HG03196 (cell line): ENCODE results near the gene FANCL.
"Not testable (repeated sequence)": the region's sequence is repeated elsewhere in the genome, so short reads cannot be mapped to it uniquely, and the experiment has no call there.

Experiments
- ATAC-seq: cut with Tn5 transposase; IDR thresholded peaks from one replicate; pipeline ENCODE4 v1.9.1; 2021; ENCODE audit not compliant: unreplicated experiment

Gene FANCL

DNA sequence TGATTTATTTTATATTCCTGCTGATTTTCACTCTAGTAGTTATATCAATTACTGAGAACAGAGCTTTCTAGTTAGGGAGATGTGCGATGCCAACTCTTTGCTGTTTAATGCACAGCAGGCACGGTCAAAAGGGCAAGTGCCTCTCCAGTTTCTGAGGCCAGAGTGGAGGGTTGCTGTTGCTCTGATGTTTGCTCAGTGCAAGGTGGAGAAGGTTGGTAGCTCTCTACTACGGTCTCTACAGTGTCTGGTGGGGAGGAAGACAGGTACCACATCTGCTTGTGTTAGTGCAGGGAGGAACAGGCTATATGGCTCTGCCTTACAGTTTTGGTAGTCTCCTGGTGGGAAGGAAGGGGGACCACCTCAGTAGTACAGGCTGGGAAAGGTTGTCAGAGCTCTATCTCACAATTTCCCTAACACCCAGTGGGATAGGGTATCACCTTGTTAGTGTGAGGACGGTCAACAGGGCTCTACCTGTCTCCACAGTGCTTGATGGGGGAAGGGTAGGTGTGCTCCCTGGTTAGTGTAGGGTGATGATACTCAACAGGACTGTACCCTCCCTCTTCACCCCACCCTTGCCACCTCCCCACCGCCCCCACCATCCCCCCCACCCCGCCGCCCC is 85.9 kb downstream of the FANCL start:
- no peak for ATAC-seq

DNA sequence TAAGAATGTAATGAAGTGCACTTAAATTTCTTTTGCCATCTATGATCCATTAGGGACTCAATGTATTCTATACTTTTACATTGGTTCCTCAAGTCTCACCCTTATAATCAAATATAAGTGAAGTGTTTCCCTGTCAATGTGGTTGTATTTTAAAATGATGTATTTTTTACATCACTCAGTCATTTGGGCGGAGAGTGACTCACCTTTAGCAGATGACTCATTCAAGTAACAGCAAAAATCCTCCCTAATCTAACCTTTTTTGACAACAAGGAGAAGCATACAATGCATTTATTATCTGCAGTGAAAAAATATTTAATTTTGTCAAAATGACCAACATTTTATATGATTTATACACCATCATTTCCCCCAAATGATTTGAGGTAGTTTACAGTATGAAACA is 94.4 kb downstream of the FANCL start:
- no peak for ATAC-seq

DNA sequence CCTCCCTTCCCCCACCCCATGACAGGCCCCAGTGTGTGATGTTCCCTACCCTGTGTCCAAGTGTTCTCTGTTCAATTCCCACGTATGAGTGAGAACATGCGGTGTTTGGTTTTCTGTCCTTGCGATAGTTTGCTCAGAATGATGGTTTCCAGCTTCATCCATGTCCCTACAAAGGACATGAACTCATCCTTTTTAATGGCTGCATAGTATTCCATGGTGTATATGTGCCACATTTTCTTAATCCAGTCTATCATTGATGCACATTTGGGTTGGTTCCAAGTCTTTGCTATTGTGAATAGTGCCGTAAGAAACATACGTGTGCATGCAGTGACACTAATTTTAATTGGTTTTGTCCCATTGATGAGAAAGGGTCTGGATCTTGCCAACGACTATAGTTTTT is 95.4 kb downstream of the FANCL start:
- ATAC-seq = not testable (repeated sequence)

DNA sequence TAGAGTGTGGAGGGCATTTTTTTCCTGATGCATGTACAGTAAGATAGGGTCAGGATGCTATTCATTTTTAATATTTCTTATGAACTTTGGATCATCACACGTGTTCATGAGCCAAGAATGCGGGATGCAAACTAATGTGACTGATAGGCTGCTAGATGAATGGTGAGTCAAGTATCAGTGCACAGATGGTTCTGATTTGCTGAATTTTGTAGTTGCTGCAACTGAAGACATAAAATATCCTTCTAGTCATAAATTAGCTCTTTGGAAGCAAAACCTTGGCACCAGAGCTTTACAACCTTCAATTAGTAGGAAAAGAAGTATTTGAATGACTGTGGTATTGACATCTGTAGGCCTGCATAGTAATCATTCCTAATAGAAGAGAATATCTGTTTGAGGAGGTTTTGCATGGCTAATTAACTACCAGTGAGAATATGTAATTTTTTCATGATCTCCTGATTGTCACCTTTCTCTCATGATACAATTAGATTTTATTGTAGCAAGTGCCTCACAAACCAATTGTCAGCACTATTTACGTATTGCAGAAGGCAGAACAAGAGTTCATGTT is 100.5 kb downstream of the FANCL start:
- no peak for ATAC-seq

DNA sequence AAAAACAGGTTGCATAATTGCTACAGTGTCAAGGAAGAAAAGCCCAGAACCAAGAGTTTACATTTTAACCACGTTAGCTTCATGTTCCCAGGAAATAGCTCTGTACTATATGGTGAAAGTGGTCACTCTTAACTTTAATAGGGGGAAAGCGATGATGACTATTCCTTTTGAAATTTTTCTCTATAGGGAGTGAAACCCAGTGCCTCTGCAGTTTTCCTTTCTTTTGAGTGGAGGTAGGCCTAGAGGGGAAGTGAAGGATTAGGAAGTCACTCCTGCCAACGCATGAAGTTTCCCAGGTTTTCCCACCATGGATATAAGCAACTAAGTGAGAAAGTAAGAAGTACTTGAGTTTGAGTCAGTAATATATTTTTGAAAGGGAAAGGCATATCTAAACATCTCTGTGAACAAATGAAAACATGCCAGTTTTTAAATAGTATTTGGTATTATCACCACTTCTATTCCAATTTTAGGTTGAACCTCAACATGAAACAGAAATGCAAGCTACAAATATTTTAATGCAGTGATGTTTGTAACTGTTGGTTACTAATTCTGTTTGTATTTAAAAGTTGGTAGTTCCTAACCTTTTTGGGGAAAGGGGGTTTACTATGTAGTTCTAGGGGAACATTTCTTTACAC is 102.6 kb downstream of the FANCL start:
- ATAC-seq = no peak

DNA sequence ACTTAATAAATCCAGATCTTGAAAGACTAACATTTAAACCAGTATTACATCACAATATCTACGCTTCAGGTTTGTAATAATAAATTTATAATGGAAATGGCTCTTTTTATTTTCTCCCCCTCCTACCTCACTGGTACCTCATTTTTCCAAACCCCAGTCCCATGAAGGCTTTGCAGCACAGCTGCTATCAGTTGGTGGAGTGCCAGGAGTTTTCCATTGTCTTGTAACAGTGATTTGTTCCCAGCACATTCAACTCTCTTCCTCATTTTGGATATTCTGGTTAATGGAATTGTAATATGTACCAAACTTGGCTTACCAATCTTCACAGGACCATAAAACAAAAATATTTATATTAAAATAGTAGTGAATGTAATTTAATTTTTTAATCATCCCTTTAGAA is 103.3 kb downstream of the FANCL start:
- no peak for ATAC-seq

DNA sequence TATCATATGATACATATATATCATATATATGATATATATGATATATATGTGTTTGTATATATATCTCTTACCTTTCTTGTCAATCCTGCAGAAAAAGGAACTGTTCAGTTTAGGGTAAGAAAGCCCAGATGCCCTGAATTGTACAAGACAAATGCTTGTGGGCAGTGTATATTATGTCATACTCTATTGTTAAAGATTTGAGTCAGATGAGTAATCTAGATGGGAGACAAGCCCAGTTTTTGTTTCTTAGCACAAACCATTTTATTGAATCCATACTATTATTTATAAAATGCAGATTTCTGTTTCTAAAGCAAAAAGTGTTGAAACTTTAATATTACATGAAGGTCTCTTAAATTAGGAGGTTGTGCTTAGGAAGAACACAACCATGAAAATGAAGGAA is 103.9 kb downstream of the FANCL start:
- ATAC-seq = no peak

DNA sequence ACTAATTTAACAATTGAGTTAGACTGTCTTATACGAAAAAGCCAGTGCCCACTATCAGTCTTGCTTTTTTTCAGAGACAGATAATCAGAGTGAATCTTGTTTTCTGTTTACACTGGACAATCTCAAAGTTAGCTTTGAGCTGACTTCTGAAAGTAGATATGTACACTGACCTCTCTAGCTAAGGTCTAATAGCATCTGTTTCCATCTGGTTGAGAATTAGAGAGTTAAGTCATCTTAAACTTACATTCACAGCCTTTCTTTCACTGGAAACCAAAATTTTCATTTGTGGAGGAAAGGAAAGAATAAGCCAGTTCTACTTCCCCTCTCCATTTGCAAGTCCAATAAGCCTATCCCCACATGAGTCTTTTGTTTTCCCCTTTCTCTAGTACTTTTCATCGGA is 105.3 kb downstream of the FANCL start:
- ATAC-seq = no peak

DNA sequence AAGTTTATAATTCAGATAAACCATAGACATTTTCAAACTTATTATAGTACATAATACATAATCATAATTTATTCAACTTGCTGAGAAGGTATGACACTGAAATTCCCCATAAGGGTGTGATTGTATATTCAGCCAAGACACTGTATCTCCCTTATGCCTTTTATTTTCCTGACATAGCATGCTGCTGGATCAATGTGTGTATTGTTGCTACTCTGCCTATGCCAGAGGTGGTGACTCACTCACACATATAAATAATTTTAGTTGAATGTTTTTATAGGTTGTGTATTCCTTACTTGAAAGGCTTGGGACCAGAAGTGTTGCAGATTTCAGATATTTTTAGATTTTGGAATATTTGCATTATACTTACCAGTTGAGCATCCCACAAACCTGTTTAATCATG is 107.7 kb downstream of the FANCL start:
- no peak for ATAC-seq

DNA sequence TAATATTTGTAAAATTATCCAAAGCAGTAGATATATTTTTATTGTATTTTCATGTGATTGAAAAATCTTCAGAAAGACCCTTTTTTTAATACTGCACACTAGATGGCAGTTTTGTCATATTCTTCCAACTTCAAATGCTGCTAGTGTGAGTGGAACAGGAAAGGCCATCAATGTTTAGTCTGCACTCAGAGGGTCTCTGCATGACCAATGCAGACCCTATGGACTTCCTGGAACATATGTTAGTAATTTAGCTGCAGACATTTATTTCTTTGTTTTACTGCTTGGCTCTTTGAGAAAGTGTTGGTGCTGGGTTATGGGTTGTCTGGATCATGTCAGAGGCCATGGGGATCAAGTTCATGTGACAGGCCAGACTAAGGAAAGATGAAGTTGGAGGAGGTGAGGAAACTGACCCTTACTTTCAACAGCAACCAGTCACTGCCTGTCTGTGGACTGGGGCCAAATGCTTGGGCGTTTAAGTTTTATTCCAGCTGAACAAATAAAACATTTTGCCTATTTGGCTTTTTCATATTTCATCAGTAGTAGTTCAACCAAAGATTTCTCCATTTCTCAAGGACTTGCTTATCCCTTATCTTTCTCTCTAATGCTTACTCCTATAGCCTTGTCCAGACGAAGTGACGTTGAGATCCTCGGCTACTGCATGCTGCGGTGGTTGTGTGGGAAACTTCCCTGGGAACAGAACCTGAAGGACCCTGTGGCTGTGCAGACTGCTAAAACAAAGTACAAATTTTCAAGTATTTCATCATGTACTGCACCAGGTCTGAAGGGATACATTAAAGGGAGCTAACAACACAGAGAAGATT is 109.7 kb downstream of the FANCL start:
- ATAC-seq = no peak

DNA sequence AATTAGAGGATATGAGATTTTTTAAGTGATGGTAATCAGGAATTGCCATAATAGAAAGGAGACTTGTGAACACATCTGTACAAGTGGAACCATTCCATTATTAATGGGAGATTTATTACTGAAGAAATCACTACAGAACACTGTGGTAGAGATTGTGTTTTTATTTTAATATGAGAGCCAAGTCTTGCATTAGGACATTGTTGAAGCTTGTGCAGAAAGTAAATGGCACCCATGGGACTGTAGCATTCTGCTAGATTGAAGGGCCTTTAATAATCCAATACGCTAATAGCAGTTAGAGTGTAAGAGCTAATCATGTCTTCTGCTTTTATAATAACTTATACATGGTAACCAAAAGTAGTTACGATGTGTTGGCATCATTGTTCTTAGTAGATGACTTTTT is 110.9 kb downstream of the FANCL start:
- ATAC-seq = no peak

DNA sequence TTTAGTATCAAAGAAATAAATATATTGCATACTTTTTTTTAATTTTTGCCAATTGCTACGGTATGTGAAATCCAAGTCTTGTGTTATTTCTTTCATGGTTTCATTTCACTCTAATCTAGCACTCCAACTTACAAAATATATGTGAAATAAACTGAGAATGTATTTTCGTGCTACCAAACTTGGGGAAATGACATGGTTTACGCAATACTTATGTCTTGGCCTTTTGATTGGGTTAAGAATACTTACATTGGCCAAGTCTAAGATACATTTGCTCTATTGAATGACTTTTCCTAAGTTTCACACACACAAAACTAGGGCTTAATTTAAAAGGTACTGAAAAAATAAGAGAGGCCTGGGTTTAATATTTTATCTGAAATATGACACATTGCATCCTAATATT is 114.0 kb downstream of the FANCL start:
- no peak for ATAC-seq

DNA sequence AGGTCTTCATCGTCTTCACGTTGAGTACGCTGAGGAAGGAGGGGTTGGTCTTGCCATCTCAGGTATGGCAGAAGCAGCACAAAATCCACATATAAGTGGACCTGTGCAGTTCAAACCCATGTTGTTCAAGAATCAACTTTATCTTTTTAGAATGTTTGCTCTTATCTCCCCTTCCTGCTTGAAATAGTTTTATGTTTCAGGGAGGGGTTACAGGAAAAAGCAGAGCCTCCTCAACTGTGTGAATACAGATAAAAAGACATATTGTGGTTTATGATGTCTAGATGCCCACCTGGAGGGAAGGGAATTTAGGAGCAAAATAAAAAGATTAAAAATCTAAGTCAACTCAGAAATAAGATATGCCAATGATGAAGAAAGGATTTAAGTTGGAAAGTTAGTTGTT is 118.6 kb downstream of the FANCL start:
- ATAC-seq = no peak

DNA sequence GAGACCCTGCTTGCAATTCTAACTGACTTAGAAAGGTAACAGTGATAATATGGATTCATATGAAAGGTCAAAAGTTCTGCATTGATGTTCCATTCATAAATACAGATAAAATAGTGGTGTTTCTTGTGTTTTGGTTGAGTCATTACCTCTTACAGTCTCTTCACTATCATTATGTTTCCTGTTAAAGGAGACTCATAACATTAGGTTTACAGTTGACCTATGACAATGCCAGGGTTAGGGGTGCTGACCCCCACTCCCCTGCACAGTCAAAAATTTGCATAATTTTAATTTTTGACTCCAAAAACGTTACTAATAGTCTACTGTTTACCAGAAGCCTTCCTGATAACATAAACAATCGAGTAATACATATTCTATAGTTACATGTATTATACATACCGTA is 119.1 kb downstream of the FANCL start:
- no peak for ATAC-seq

DNA sequence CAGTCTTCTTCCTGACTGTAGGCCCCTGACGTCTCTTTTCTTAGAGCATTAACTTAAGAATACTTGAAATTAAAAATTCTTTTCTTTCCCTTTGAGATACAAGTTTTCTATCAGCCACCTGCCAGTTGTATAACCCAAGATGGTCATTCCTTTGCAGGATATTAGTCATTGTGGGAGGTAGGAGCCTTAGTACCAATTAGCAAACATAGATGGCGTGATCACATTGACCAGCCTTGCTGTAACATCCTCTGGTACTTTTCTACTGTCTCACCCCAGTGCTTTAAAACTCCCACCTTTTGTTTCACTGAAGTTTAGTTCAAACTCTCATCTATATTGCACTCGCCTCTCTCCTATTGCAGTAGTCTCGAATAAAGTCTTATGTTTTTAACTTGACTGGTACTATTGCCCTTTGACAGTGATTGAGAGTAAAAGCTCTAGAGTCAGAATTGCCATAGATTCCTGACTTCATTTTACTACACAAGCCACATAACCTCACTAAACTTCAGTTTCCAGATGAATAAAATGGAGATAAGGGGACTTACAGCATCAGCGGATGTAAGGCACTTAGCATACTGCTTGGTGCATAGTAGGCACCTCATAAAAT is 120.4 kb downstream of the FANCL start:
- no peak for ATAC-seq

DNA sequence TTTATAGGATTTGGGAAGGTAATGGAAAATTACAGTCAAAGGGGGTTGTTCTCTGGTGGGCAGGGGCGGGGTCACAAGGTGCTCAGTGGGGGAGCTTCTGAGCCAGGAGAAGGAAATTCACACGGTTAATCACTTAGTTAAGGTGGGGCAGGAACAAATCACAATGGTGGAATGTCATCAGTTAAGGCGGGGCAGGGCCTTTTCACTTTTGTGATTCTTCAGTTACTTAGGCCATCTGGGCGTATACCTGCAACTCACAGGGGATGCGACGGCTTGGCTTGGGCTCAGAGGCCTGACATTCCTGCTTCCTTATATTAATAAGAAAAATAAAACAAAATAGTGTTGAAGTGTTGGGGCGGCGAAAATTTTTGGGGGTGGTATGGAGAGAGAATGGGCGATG is 127.6 kb downstream of the FANCL start:
- not testable (repeated sequence) for ATAC-seq

DNA sequence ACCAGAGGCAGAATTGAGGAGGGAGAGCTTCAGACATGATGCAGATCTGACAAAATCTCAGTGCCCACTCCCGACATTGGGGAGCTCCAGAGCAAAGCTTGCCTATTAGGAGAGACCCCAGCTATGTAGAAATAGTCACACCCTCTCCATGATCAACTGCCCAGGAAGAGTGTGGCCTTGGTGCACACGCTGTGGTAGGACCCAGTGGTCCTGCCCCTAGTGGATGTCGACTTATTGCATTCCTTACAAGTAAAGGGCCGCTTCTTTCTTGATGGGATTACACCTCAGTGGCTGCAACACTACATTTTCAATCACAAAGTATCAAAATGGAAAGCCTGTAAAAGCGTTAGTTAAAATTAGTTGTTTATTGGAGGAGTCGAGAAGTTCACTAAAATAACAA is 130.4 kb downstream of the FANCL start:
- no peak for ATAC-seq

DNA sequence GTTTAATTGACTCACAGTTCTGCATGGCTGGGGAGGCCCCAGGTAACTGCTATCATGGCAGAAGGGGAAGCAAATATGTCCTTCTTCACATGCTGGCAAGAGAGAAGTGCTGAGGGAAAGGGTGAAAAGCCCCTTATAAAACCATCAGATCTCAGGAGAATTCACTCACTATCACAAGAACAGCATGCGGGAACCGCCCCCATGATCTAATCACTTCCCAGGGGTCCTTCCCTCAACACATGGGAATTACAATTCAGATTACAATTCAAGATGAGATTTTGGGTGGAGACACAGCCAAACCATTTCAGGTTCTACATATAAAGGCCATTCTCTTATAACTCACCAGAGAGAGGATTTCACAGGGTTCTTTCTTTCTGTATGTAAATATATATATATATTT is 131.6 kb downstream of the FANCL start:
- no peak for ATAC-seq
